ENCODE results near the gene FXYD1.

The FXYD1 gene

GRCh38 chr19:35165200-35166058 is 26.8 kb downstream of the FXYD1 start:
- no peak for DNase-seq

DNA sequence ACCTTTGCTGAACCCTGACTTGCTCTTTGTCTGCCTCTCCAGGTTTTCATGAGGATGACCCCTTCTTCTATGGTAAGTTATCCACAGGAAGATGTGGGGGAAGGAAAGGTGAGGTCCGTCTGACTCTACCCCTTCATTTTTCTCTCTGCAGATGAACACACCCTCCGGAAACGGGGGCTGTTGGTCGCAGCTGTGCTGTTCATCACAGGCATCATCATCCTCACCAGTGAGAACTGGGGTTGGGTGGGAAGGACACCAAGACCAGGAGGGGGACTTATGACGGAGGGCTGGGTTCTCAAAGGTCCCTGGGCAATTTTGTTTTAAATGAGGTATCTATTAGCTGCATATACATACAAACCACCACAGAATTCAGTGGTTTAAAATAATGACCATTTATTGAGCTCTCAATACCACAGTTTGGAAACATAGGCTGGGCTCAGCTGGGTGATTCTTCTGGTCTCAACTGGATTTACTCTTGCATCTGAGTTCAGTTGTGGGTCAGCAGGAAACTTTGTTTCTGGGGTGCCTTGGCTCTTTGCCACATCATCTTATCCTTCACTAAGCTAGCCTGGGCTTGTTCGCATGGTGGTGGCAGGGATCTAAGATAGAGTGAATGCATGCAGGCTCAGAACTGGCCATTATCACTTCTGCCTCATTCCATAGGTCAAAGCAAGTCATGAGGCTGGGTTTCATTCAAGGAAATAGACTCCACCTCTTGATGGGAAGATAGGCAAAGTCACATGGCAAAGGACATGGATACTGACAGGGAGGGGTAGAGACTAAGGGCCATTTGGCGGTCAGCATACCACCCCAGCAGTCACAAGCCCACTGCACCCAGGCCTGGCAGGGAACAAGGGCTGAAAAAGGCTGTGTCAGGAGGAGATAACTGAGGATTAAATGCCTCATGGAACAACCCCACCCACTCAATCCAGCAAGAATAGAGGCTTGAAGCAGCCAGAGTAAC is 27.8 kb downstream of the FXYD1 start:
- DNase-seq = no peak

GRCh38 chr19:35167251-35168119 is 28.9 kb downstream of the FXYD1 start:
- DNase-seq = no peak

DNA sequence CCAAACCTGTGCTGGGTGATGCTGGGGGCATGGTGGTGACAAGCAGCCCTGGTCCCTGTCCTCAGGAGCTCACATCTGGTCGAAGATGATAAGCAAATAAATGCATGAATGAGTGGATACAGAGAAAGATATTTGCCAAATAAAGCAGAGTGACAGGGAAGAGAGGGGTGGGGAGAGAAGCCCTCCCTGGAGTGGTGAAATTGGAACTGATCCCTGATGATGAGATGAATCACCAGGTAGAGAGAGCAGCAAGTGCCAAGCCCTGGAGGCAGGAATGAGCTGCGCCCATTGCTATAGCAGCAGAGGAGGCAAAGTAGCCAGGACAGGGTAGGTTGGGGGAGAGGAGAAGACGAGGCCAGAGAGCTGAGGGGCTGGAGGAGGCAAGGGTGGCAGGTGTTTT is 29.6 kb downstream of the FXYD1 start:
- no peak for DNase-seq

GRCh38 chr19:35169221-35169995 is 30.8 kb downstream of the FXYD1 start:
- DNase-seq = no peak

GRCh38 chr19:35170359-35171061 is 31.9 kb downstream of the FXYD1 start:
- no peak for DNase-seq

DNA sequence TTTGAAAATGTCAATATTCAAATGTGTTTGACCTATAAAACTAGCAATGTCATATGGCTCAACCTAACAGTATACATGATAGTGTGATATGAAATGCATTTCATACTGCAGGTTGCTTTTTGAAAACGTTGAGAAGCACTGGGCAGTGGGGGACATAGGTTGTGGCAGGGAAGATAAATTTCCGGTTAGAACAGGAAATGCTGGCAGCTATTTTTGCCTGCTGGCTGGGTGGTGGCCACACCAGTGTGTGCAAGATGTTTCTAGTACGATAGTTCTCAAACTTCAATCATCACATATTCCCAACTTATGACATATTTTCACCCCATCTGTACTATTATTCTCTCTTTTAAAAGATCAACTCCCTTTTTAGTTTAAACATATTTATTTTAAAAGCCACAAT is 33.1 kb downstream of the FXYD1 start:
- no peak for DNase-seq

GRCh38 chr19:35174226-35174625 is 35.6 kb downstream of the FXYD1 start:
- DNase-seq = no peak

DNA sequence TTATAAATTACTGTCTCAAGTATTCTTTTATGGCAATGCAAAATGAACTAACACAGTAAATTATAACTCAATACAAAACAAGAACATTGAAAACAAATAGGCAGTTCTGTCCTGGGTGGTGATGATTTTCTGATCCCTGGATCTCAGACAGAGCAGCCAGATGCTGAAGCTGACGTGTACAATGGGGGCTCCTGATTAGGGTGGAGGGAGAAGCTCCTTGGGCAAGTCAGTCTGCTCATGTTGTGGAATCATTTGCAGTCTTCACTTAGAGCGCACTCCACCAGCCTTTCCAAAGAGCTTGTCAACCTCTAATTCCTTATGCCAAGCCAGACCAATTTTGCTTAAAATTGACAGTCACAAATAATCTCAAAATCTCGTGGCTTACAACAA is 37.6 kb downstream of the FXYD1 start:
- DNase-seq = no peak

- no peak for DNase-seq
Measured at GRCh38 chr19:35177377-35178274, 39.0 kb downstream of the FXYD1 start.

DNA sequence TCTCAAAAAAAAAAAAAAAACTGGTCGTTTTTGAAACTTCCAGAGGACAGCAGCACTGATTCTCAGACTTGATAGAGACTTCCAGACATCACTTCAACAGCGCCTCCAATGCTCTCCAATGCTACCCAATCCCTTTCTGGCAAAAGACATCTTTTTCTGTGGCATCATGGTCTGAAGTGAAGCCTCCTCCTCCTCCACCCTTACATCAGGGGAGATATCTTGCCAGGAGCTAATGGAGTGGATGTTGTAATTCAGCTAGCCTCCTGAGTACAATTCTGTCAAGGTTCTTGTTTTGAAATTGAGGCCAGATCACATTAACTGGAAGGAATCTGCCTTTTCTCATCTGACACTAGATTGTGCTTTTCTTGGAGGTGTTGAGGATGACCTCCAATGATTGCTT is 40.1 kb downstream of the FXYD1 start:
- no peak for DNase-seq

DNA sequence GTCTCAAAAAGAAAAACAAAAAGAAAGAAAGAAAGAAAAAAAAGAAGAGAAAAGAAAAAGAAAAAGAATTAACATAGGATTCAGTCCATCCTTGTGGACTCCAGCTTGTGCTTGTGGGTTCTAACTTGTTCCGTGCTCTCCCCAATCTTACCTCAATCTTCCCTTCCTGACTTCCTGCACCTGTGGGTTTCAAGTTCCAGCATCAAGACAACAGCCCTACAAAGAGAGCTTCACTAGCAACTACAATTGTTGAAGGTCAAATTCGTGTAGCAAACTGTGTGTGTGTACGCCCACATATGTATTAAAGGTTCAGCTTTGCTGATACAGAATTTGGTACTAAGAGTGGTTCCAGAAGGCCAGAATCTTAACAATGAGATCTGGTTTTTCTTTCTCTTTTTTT is 41.2 kb downstream of the FXYD1 start:
- no peak for DNase-seq

- DNase-seq = no peak
Measured at GRCh38 chr19:35181387-35181786, 42.8 kb downstream of the FXYD1 start.

DNA sequence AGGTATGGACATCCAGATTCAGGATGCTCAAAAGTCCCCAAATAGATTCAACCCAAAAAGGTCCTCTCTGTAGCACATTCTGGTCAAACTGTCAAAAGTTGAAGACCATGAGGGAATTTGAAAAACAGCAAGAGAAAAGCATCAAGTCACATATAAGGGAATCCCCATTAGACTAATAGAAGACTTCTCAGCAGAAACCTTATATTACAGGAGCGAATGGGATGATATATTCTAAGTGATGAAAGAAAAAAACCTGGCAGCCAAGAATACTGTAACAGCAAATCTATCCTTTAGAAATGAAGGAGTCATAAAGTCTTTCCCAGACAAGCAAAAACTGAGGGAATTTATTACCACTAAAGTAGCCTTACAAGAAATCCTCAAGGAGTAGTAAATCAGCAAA is 45.6 kb downstream of the FXYD1 start:
- DNase-seq = no peak

- DNase-seq = no peak
Measured at GRCh38 chr19:35184884-35185283, 46.3 kb downstream of the FXYD1 start.

All from activated T-cell treated with anti-CD3 and anti-CD28 coated beads for 4 hours (primary cell).